ENCODE data around the gene SNRPF. TPM values are rescaled to one million over a fixed set of nuclear protein-coding genes. Genes with fewer than 3 reads are reported as not detected.

The SNRPF gene
- total RNA-seq, 1 donor from 2014 or later = 38.5 TPM

- TF ChIP-seq CTCF (IDR thresholded peaks at IDR 0.05; ENCODE audit: partially characterized antibody, unreplicated experiment) = no peak
- Mint-ChIP-seq H3K27ac (ENCODE audit: unreplicated experiment) (no peak overlapping the region), H3K36me3 (ENCODE audit: unreplicated experiment) (no peaks in the 10 kb centered on the region), H3K4me3 (ENCODE audit: unreplicated experiment) (no peak overlapping the region), H3K9me3 (ENCODE audit: unreplicated experiment) (peaks cover 2% of the 10 kb centered on the region), H3K4me1 (ENCODE audit: low read depth, unreplicated experiment) (peaks cover 3% of the 10 kb centered on the region), H3K27me3 (ENCODE audit: unreplicated experiment) (peaks cover 1% of the 10 kb centered on the region)
- no peak for DNase-seq
Observed at GRCh38 chr12:95859947-95860850, 1.4 kb downstream of the SNRPF start.

- DNase-seq = no peak
- Mint-ChIP-seq H3K36me3 (ENCODE audit: unreplicated experiment) (no peaks in the 10 kb centered on the region), H3K27me3 (ENCODE audit: unreplicated experiment) (peaks cover 1% of the 10 kb centered on the region), H3K4me1 (ENCODE audit: low read depth, unreplicated experiment) (peaks cover 3% of the 10 kb centered on the region), H3K27ac (ENCODE audit: unreplicated experiment) (no peak overlapping the region), H3K4me3 (ENCODE audit: unreplicated experiment) (no peak overlapping the region), H3K9me3 (ENCODE audit: unreplicated experiment) (peaks cover 2% of the 10 kb centered on the region)
- TF ChIP-seq CTCF (IDR thresholded peaks at IDR 0.05; ENCODE audit: partially characterized antibody, unreplicated experiment) = no peak
Observed at GRCh38 chr12:95862038-95862437, 3.3 kb downstream of the SNRPF start.

GRCh38 chr12:95863337-95863736 is 4.6 kb downstream of the SNRPF start:
- Mint-ChIP-seq H3K27ac (ENCODE audit: unreplicated experiment) (no peak overlapping the region), H3K27me3 (ENCODE audit: unreplicated experiment) (peaks cover 1% of the 10 kb centered on the region), H3K9me3 (ENCODE audit: unreplicated experiment) (peaks cover 2% of the 10 kb centered on the region), H3K4me3 (ENCODE audit: unreplicated experiment) (no peak overlapping the region), H3K36me3 (ENCODE audit: unreplicated experiment) (no peaks in the 10 kb centered on the region), H3K4me1 (ENCODE audit: low read depth, unreplicated experiment) (peaks cover 3% of the 10 kb centered on the region)
- no peak for TF ChIP-seq CTCF (IDR thresholded peaks at IDR 0.05; ENCODE audit: partially characterized antibody, unreplicated experiment)
- no peak for DNase-seq

- no peaks in the 10 kb centered on the region for H3K4me1 Mint-ChIP-seq (ENCODE audit: low read depth, unreplicated experiment)
Observed at GRCh38 chr12:95870897-95871296, 12.1 kb downstream of the SNRPF start.

More at GRCh38 chr12:95870897-95871296, 12.1 kb downstream of the SNRPF start:
- H3K36me3 Mint-ChIP-seq (ENCODE audit: unreplicated experiment) = peaks cover 11% of the 10 kb centered on the region
- no peak for DNase-seq
- no peaks in the 10 kb centered on the region for H3K9me3 Mint-ChIP-seq (ENCODE audit: unreplicated experiment)
- no peak overlapping the region for H3K27ac Mint-ChIP-seq (ENCODE audit: unreplicated experiment)
- H3K4me3 Mint-ChIP-seq (ENCODE audit: unreplicated experiment) = no peak overlapping the region
- no peaks in the 10 kb centered on the region for H3K27me3 Mint-ChIP-seq (ENCODE audit: unreplicated experiment)
- TF ChIP-seq CTCF (IDR thresholded peaks at IDR 0.05; ENCODE audit: partially characterized antibody, unreplicated experiment) = no peak

Data from glutamatergic neuron (in vitro differentiated cells).